Activated CD4-positive, alpha-beta T cell treated with anti-CD3 and anti-CD28 coated beads for 36 hours (primary cell): Measurements from ENCODE around the gene XRCC1. TPM values are rescaled to one million over a fixed set of nuclear protein-coding genes. Genes with fewer than 3 reads are reported as not detected.
A peak's percentile ranks its signal among the peaks of the same experiment; 100 is the strongest.
"Not testable (repeated sequence)": the region's sequence is repeated elsewhere in the genome, so short reads cannot be mapped to it uniquely, and the experiment has no call there.

Experiments
- ATAC-seq: fragments of 200-7000 bp; cut with Tn5 transposase; one replicate; pipeline ENCODE4 v1.10.0; 2021; ENCODE audit warnings: mild to moderate bottlenecking, moderate library complexity
- CTCF ChIA-PET: fragments of 350-600 bp; sonication (Branson Sonifier 250); formaldehyde crosslinking; loops from one replicate; lab custom pipeline; 2021; ENCODE audit warnings: antibody characterized with exemption; lab: Charles Lee
- POLR2A ChIA-PET: fragments of 350-600 bp; sonication (Branson Sonifier 250); formaldehyde crosslinking; loops from one replicate; lab custom pipeline; 2021; ENCODE audit warnings: antibody characterized with exemption, inconsistent platforms; lab: Charles Lee
- DNase-seq: peaks from one replicate; pipeline ENCODE4 v3.0.0-alpha.2; 2020
- H3K27ac Mint-ChIP-seq: one replicate; pipeline ENCODE4 v1.8.0; 2021; ENCODE audit warnings: mixed read lengths
- H3K27me3 Mint-ChIP-seq: one replicate; pipeline ENCODE4 v1.8.0; 2021; ENCODE audit warnings: mixed read lengths
- H3K36me3 Mint-ChIP-seq: one replicate; pipeline ENCODE4 v1.8.0; 2021; ENCODE audit warnings: low read depth, mixed read lengths
- H3K4me1 Mint-ChIP-seq: one replicate; pipeline ENCODE4 v1.8.0; 2021; ENCODE audit warnings: mixed read lengths
- H3K4me3 Mint-ChIP-seq: one replicate; pipeline ENCODE4 v1.8.0; 2021; ENCODE audit warnings: mild to moderate bottlenecking, moderate library complexity, mixed read lengths
- H3K9me3 Mint-ChIP-seq: one replicate; pipeline ENCODE4 v1.8.0; 2021; ENCODE audit warnings: low read depth, mixed read lengths
- intact Hi-C, 2 experiments: fragments of 100-400 bp; cut with DNase I in 1 of 2; cut with micrococcal nuclease in 1 of 2; formaldehyde crosslinking; loops; one replicate each; pipeline versions ENCODE4 v1.14.2 to v1.15.1; 2022 to 2024; cut with DNase I, micrococcal nuclease
- total RNA-seq, 2 experiments: library from RNA; stranded (reverse); gene quantifications; one replicate each; pipeline ENCODE4 v1.2.3, GENCODE V29; 2021

The XRCC1 gene
- total RNA-seq, 2 experiments from 2014 or later: 31.6 to 40.0 TPM

DNA sequence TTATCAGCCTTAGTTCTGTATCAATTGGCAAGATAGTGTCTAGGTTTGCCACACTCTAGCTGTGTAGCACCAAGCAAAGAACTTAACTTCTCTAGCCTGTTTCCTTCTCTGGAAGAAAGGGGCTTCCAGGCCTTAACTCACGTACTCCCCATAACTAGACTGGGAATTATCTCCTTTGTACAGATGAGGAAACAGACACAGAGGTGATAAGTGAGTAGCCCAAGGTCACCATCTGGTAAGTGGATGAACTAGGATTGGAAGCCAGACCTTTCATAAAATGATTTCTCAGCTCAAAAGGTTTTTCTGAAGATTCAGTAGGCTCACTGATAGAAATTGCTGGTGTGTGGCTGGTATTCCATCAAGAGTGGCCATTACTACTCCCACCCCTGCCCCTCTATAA lies 41.0 kb upstream of the XRCC1 start:
- Mint-ChIP-seq H3K27me3 (no peaks in the 10 kb centered on the region), H3K27ac (no peak overlapping the region), H3K36me3 (peaks cover 4% of the 10 kb centered on the region), H3K9me3 (no peaks in the 10 kb centered on the region), H3K4me1 (peaks cover 10% of the 10 kb centered on the region), H3K4me3 (no peak overlapping the region)
- CTCF ChIA-PET: interaction anchor here (0.8 kb wide), 1 partner anchor 22 kb away, joined by 5 read pairs; no protein-coding TSS in a partner anchor
- POLR2A ChIA-PET: no interaction called here
- no peak for ATAC-seq
- DNase-seq: no peak
- intact Hi-C loops: no loop called here

DNA sequence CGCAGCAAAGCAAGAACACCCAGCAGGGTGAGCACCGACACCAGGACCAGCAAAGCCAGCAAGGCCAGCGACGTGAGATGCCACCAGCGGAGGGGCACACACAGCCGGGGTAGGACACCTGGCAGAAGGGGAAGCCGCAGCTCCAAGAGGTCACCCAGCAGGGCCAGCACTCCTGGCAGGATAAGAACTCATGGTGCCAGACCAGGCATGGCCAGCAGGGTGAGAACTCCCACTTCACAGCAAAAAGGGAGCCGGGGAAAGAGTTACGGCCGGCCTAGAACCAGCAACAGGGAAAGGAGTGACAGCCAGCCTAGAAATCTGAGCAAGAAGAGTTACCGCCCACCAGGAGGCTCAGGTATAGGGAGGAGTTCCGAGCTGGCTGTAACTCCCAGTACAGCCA lies 37.0 kb upstream of the XRCC1 start:
- intact Hi-C loops: no loop called here
- CTCF ChIA-PET: interaction anchor here (0.8 kb wide), 1 partner anchor 1112 kb away, joined by 3 read pairs; no protein-coding TSS in a partner anchor
- H3K27me3 Mint-ChIP-seq: no peaks in the 10 kb centered on the region
- no peak overlapping the region for H3K4me3 Mint-ChIP-seq
- DNase-seq: no peak
- ATAC-seq: no peak
- H3K27ac Mint-ChIP-seq: no peak overlapping the region
- no peaks in the 10 kb centered on the region for H3K4me1 Mint-ChIP-seq
- H3K9me3 Mint-ChIP-seq: no peaks in the 10 kb centered on the region
- H3K36me3 Mint-ChIP-seq: peaks cover 4% of the 10 kb centered on the region
- POLR2A ChIA-PET: no interaction called here

DNA sequence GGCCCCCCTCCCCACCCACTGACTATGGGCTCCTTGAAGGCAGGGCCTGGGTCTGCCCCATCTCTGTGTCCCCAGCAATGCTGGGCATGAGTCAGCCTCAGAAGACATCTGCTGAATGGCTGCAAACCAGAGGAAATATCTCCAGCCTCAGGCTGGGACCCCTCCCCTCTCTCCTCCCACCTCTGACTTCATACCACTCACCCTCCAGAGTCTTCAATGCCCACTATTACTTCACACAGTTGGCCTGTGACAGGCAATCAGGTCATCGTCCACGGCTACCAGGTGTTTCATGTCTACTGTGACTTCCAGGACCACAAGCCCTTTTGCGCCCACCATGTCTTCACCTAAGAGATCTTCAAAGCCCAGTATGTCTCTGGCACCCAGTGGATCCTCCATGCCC lies 36.5 kb upstream of the XRCC1 start, which contains the start of gene SRRM5:
TSS of gene SRRM5 (plus strand) at position 301 of the 400 bp plus-strand sequence. CDS start at position 335, 34 bp downstream.
- POLR2A ChIA-PET: no interaction called here
- CTCF ChIA-PET: no interaction called here
- DNase-seq (no peak), ATAC-seq (no peak)
- intact Hi-C loops: no loop called here
- no peaks in the 10 kb centered on the region for H3K9me3 Mint-ChIP-seq
- H3K4me3 Mint-ChIP-seq: no peak within 1 kb of the TSS
- H3K4me1 Mint-ChIP-seq: no peaks in the 10 kb centered on the region
- H3K27me3 Mint-ChIP-seq: no peaks in the 10 kb centered on the region
- peaks cover 4% of the 10 kb centered on the region for H3K36me3 Mint-ChIP-seq
- H3K27ac Mint-ChIP-seq: no peak within 1 kb of the TSS

DNA sequence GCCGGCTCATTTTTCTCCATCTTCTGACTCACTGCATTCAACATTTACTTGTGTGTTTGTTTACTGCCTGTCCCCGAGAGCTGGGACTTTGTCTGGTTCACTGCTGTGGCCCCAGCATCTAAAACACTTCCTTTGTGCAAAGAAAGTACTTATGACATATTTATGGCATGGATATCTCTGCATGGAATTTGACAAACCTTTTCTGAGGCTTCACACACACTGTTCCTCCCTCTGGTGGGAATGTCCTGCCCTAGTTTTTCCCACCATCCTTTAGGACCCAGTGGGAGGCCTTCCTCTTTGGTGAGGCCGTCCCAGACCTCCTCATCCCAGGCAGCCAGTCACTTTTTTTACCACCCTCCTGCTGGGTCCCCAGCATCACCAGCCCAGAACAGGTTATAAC lies 35.2 kb upstream of the XRCC1 start:
- peaks cover 4% of the 10 kb centered on the region for H3K36me3 Mint-ChIP-seq
- intact Hi-C loops: no loop called here

DNA sequence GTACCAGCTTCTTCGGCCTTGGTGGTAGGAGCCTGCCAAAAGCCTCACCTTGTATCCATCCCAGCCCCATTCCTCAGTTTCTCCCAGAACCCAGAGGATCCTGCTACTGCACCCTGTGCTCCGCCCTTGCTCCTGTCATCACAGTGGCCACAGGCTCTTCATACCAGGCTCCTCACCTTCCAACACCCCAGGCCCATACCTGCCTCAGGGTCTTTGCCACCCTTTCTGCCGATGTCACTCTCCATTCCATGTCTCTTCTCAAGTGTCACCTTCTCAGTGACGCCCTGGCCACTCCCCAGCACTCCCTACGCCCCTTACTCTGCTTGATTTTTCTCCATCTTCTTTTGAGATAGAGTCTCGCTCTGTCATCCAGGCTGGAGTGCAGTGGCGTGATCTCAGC lies 34.5 kb upstream of the XRCC1 start:
- intact Hi-C loops: no loop called here
- Mint-ChIP-seq H3K9me3 (no peaks in the 10 kb centered on the region), H3K27ac (no peak overlapping the region), H3K27me3 (no peaks in the 10 kb centered on the region), H3K4me3 (no peak overlapping the region), H3K4me1 (no peaks in the 10 kb centered on the region), H3K36me3 (peaks cover 4% of the 10 kb centered on the region)
- POLR2A ChIA-PET: no interaction called here
- CTCF ChIA-PET: no interaction called here
- ATAC-seq (no peak), DNase-seq (no peak)

More for the DNA sequence above, 35.2 kb upstream of the XRCC1 start:
- Mint-ChIP-seq H3K9me3 (no peaks in the 10 kb centered on the region), H3K27me3 (no peaks in the 10 kb centered on the region), H3K27ac (no peak overlapping the region), H3K4me3 (no peak overlapping the region), H3K4me1 (no peaks in the 10 kb centered on the region)
- ATAC-seq (no peak), DNase-seq (no peak)
- ChIA-PET CTCF (no interaction called here), POLR2A (no interaction called here)

DNA sequence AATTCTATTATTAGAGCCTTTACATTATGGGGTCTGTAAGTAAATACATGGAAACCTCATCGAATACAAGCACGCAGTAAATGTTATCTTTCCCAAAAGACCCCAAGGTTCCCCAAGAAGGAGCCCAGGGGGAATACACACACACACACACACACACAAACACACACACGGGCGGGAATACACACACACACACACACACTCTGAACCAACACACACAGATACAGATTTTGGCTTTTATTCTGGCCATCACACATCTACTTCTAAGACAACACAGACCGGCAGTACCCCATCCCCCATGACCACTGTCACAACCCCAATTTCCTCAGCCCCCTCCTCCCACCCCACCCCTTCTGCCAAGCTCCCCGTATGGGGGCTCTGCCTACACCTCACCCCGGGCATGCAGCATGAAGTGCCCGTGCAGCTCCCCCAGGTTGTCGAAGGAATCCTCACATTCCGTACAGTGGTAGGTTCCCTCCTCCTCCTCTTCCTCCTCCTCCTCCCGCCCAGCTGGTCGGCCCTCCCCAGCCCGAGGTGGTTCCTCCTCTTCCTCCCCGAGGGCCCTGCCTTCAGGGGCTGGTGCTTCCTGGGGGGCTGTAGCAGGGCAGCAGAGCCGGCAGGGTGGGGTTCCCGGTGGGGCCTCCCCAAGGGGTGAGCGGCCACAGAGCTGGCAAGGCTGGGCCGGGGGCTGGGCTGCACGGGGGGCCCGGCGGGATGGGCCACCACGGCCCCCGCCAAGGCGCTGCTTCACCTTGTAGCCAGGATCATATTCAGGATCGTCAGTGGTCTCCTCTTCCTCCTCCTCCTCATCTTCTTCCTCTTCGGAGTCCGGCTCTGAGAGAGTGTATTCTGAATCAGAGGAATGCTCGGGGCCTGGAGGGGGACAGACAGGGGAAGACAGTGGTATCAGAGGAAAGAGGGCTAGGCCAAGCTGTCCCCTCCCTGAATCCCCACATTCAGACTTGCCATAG lies 32.2 kb upstream of the XRCC1 start:
- intact Hi-C loops: no loop called here
- Mint-ChIP-seq H3K4me3 (no peak overlapping the region), H3K36me3 (peaks cover 4% of the 10 kb centered on the region), H3K27me3 (no peaks in the 10 kb centered on the region), H3K4me1 (no peaks in the 10 kb centered on the region), H3K27ac (no peak overlapping the region), H3K9me3 (no peaks in the 10 kb centered on the region)
- CTCF ChIA-PET: interaction anchor here (1.0 to 1.3 kb wide), 3 partner anchors 11 to 71 kb away, joined by 3 to 4 read pairs (median 3); partner anchors contain the start of gene ZNF576
- DNase-seq (no peak), ATAC-seq (peak; percentile 12)
- POLR2A ChIA-PET: no interaction called here

DNA sequence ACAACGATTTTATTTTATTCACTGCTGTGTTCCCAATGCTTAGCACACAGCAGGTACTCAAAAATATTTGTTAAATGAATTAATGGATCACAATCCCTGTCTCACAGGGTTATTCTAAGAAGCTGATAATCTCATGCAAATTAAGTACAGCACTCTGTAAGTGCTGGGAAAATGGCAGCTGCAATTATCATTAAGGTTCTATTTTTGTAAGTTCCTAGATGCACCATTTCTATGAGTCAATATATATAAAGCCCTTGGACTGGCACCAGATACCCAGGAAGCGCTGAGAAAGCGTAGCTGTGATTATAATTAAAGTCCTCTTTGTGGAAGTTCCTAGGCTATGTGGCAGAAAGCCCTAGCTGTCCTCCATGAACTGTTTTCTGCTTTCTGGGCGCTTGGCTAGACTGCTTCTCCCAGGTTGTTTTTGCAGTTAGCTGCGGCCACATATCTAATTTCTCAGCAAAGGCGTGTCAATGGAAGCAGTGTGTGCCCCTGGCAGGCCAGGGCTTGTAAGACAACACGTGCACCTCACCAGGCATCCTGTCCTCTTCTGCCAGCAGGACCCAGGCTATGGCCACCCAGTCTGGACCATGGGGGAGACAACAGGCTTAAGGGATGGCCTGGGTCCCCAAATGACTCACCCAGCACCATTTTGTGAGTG lies 31.4 kb upstream of the XRCC1 start:
- ChIA-PET POLR2A (no interaction called here), CTCF (interaction anchor here (1.0 to 1.3 kb wide), 2 partner anchors 38 to 70 kb away, joined by 3 read pairs; no protein-coding TSS in a partner anchor)
- DNase-seq (no peak), ATAC-seq (no peak)
- Mint-ChIP-seq H3K4me3 (no peak overlapping the region), H3K27me3 (no peaks in the 10 kb centered on the region), H3K27ac (no peak overlapping the region), H3K36me3 (no peaks in the 10 kb centered on the region), H3K4me1 (no peaks in the 10 kb centered on the region), H3K9me3 (no peaks in the 10 kb centered on the region)
- intact Hi-C loops: no loop called here

DNA sequence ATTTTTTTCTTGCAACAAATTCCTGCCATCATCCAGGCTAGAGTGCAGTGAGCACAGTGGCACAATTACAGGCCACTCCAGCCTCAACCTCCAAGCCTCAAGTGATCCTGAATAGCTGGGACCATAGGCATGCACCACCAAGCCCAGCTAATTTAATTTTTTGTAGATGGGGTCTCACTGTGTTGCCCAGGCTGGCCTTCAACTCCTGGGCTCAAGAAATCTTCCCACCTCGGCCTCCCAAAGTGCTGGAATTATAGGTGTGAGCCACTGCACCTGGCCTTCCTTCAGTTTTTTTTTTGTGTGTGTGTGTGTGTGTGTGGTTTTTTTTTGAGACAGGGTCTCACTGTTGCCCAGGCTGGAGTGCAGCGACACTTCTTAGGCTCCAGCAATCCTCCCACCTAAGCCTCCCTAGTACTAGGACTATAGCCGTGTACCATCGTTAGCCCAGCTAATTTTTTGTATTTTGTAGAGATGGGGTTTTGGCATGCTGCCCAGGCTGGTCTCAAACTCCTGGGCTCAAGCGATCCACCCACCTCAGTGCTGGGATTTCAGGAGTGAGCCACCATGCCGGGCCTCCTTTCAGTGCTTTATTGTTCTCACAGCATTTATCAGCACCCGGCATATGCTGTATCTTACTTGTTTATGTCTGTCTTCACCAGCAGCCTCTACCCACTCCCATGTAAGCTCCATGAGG lies 30.7 kb upstream of the XRCC1 start:
- ChIA-PET POLR2A (no interaction called here), CTCF (interaction anchor here (0.6 to 1.3 kb wide), 3 partner anchors 37 to 52 kb away, joined by 3 to 4 read pairs (median 3); no protein-coding TSS in a partner anchor)
- Mint-ChIP-seq H3K4me3 (no peak overlapping the region), H3K4me1 (no peaks in the 10 kb centered on the region), H3K27me3 (no peaks in the 10 kb centered on the region), H3K36me3 (no peaks in the 10 kb centered on the region), H3K9me3 (no peaks in the 10 kb centered on the region), H3K27ac (peak overlapping the region; percentile 23)
- no peak for DNase-seq
- intact Hi-C loops: no loop called here
- ATAC-seq: no peak

DNA sequence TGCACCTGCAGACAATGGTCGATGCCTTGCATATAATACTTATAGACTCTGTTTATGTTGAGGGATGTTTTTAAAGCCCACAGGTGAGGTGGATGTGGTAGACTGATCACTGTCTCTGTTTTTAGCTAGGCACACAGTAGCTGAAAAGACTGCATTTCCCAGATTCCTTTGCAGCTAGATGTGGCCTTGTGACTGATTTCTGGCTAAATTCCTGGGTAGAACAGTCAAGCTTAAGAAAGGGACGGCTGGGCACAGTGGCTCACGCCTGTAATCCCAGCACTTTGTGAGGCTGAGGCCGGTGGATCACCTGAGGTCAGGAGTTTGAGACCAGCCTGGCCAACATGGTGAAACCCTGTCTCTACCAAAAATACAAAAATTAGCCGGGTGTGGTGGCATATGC lies 25.0 kb upstream of the XRCC1 start:
- H3K27me3 Mint-ChIP-seq, ATAC-seq, H3K4me3 Mint-ChIP-seq, H3K27ac Mint-ChIP-seq, H3K9me3 Mint-ChIP-seq, intact Hi-C loops, DNase-seq: not testable (repeated sequence)
- POLR2A ChIA-PET: interaction anchor here (0.6 kb wide), 1 partner anchor 154 kb away, joined by 7 read pairs; no protein-coding TSS in a partner anchor
- Mint-ChIP-seq H3K36me3 (peaks cover 15% of the 10 kb centered on the region), H3K4me1 (peaks cover 18% of the 10 kb centered on the region)
- CTCF ChIA-PET: interaction anchor here (1.2 kb wide), 1 partner anchor 45 kb away, joined by 6 read pairs; no protein-coding TSS in a partner anchor

DNA sequence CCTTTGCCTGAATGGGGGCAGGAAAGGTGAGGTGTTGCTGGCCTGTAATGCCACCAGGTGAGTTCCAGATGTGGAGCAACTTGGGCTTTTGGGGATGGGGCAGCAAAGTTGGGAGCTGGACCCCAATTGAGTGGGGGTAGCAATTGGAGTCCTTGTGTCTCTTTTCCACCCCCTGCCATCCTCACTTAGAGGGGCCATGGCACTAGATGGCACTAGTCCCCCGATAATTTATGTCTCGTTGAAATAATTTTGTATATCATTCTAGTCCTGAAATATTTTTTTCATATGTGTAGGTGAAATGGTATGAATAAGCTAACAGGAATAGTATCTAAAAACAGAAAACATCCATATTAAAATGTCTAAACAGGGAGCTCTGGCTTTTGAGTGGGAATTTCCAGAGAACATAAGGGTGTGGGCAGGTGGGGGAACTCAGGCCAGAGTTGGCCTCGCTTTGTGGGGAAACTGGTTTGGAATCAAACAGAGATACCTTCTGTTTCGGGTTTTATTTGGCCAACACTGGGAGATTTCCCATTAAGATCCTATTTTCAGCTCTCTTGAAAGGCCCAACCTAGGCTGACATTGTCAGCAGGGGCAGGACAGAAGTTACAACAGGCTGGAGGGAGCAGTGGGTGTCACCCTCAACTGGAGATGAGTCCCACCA lies 24.4 kb upstream of the XRCC1 start:
- Mint-ChIP-seq H3K36me3 (peaks cover 15% of the 10 kb centered on the region), H3K4me1 (peaks cover 18% of the 10 kb centered on the region), H3K27me3 (no peaks in the 10 kb centered on the region), H3K4me3 (no peak overlapping the region), H3K9me3 (no peaks in the 10 kb centered on the region), H3K27ac (no peak overlapping the region)
- ATAC-seq: no peak
- CTCF ChIA-PET: interaction anchor here (0.9 to 1.2 kb wide), 2 partner anchors 45 to 79 kb away, joined by 3 to 6 read pairs; no protein-coding TSS in a partner anchor
- DNase-seq: no peak
- POLR2A ChIA-PET: interaction anchor here (0.6 kb wide), 2 partner anchors 154 to 340 kb away, joined by 5 to 7 read pairs; no protein-coding TSS in a partner anchor
- intact Hi-C loops: no loop called here
